IPS-11a (cell line): ENCODE results near the gene BLTP3B.

ENCODE experiments used
- H3K4me3 ChIP-seq: one replicate; pipeline ENCODE4 v1.5.1; 2013; ENCODE audit warnings: low read depth, low read length, control low read depth

BLTP3B gene

GRCh38 chr12:100164153-100164704 is 21.6 kb upstream of the BLTP3B start:
- H3K4me3 ChIP-seq: no peak overlapping the region

DNA sequence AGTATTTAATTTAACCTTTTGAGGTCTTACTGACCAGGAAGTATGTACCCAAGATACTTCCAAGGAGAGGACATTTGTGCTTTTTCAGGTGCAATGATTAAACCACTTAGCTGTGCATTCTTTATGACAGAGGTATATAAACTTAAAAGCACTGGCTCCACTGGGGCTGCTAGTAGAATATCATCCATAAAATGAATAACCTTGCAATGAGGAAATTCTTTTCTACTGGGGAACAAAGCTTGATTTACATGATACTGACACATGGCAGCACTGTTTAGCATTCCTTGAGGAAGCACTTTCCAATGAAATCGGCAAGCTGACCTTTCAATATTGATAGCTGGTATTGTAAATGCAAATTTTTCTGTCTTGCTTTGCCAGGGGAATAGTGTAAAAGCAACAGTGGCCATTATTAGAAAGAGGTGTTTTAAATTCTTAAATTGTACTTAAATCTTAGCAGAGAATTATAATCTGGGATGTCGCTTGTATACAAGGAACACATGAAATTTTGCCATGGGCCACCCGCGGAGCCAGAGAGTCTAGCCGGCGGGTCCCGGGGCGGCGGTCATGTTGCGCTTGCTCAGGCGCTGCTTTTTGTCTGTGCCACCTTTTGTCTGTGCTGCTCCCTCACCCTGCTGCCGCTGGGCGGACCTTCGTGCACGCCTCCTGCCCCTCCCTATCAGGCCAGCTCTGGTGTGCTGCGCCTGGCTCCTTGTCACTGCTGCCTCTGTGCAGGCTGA is 20.9 kb upstream of the BLTP3B start:
- no peak overlapping the region for H3K4me3 ChIP-seq

- H3K4me3 ChIP-seq: no peak overlapping the region
These were observed 16.9 kb upstream of the BLTP3B start for GRCh38 chr12:100159391-100160104.

- no peak overlapping the region for H3K4me3 ChIP-seq
These were observed 15.9 kb upstream of the BLTP3B start for GRCh38 chr12:100158535-100158934.

DNA sequence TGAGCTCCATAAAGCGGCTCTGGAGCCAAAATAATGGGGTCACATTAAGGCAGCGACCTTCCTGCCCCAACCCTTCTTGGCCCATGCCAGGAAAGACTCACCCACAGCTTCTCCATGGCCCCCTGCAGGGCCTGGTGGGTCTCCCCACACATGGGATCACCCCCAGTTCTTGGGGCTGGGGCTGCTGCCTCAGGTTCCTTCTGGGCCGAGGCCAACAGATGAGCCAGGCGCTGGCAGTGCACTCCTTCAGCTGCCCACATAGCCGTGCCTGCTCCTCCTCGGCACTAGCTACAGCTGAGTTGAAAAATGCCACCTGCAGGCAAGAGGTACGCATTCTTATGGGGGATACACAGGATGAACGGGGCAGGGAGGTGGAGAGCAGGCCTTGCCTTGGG is 14.8 kb upstream of the BLTP3B start:
- H3K4me3 ChIP-seq: no peak overlapping the region

DNA sequence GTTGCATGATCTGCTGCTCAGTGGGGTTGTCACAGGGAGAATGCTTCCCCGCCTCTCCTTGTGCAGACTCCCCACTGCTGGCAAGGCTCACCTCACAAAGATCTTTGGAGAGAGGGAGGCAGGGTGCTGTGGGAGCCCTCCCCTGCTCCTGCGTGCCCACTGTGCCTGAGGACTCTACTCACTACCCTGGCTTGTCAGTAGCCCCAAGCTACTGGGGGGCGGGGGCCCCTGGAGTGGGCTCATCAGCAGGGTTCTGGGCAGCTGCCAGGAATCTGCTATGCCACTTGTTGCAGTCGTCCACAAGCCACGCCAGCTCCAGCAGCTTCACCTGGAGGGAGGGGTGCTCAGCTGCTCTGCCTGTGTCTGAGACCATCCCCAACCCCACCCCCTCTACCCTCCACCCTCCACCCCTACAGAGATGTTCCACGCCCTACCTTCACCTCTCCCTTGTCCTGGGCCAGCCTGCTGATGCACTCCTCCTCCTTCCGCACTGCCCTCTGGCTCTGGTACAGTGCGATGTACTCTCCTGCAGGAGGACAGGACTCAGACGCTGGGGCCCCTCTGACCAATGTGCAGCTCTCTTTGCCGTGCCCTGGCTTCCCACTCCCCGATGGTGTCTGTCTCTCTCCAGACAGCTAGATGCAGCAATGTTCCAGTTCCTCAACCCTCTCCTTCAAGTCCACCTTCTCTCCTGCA is 14.2 kb upstream of the BLTP3B start:
- no peak overlapping the region for H3K4me3 ChIP-seq

- no peak overlapping the region for H3K4me3 ChIP-seq
These were observed 12.0 kb upstream of the BLTP3B start for GRCh38 chr12:100154474-100155247.

- H3K4me3 ChIP-seq: no peak overlapping the region
These were observed 10.5 kb upstream of the BLTP3B start for GRCh38 chr12:100153131-100153530.

DNA sequence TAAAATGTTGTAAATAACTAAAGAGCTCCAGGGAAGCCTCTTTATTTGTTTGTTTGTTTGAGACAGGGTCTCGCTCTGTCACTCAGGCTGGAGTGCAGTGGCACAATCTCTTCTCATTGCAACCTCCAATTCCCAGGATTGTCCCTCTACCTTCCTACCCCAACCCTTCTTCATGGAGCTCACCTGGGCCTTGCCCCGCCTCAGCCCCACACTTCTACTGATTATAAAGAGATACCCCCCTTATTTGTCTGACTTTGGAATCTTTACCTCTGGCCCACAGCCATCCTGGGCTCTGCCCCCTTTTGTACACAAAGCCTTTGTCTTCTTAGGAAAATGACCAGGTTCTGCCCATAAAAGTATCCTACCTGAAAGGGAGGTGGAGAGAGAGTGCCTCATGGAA is 9.1 kb upstream of the BLTP3B start:
- no peak overlapping the region for H3K4me3 ChIP-seq

- H3K4me3 ChIP-seq: no peak overlapping the region
These were observed 3.6 kb upstream of the BLTP3B start for GRCh38 chr12:100146252-100146651.

DNA sequence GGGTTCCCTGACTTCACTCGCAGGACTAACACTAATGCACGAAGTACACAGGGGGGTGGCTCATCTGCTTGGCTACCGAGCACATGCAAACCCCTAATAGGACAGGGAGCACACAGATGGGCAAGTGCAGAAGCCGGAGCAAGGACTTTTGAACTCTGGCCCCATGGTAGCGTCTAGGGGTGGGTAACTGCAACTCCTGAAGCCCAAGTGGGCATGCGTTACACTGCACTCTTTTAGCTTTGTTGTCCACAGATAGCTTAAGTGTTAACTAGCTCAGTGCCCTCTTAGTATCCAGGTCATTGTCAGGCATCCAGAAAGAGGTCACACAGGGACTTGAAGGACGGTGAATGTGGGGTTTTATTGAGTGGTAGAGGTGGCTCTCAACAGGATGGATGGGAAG is 3.0 kb upstream of the BLTP3B start:
- H3K4me3 ChIP-seq: no peak overlapping the region

GRCh38 chr12:100141998-100142850 is 450 bp downstream of the BLTP3B start:
- H3K4me3 ChIP-seq: peak overlapping the region; percentile 93

DNA sequence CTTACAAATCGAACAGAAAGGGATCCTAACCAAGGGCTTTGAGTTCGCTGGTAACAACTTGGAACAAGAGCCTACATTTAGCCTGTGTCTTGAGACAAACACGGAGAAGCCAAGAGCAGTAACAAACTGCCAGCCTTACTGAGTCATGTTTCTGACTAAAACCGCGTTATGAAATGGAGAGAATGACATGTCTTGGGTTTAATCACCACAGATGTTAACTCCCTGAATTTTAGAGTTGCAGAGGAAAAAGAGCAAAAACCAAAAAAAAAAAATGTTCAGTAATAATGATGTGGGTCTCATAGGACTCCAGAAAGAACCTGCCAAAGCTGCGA is 1.0 kb downstream of the BLTP3B start:
- peak overlapping the region; percentile 93 for H3K4me3 ChIP-seq

DNA sequence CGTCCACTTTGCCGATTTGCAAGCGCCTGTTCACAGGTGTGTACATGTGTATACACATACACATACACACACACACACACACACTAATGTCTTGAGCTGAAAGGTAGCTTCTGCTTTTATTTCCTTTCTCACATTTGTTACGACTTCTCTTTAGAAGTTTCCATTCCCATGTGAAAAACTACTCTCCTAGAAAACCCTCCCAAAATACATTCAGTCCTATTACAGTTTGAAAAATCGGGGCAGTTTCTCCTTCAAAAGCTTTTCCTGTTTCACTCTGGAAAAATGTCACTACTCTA is 3.9 kb downstream of the BLTP3B start:
- no peak overlapping the region for H3K4me3 ChIP-seq

DNA sequence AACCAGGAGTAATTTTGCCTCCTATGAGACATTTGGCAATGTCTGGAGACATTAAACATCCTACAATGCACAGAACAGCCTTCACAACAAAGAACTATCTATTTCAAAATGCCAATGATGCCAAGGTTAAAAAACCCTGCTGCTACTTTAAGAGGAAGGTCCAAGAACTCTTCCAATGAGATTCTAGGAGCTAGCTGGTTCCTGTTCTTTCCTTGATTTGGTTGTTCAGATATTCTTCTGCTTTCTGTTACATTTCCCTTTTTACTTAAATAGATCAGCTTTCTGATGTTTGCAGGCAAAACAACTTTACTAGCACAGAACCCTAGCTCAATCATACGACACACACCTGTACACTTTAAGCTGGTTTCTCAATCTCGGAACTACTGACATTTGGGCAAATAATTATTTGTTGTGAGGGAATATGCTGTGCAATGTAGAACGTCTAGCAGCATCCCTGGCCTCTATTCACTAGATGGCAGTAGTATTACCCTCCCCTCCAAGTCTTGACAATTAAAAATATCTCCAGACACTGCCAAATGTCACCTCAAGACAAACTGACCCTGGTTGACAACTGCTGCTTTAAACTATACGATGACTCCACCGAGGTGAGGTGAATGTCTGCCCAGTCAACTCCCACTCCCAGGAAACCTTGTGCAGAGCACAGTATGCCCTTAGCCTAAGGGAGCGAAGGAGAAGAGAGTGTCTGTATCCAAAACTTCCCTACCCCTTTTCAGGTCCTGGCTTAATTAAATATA is 4.4 kb downstream of the BLTP3B start:
- no peak overlapping the region for H3K4me3 ChIP-seq

DNA sequence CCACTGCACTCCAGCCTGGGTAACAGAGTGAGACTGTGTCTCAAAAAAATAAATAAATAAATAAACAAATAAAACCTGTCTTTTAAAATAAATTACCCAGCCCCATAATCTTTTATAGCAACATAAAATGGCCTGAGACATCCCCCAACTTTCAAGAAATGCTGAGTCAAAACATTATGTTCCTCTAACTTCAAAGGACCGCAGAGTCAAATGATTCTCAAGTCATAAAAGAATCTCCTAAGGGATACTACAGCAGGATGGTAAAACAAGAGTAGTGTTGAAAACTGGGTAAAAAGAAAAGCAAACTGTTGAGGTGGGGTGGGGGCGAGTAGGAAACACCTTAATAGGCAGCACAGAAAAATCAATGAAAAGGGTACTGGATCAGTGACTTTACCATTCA is 9.5 kb downstream of the BLTP3B start:
- no peak overlapping the region for H3K4me3 ChIP-seq

- no peak overlapping the region for H3K4me3 ChIP-seq
These were observed 14.2 kb downstream of the BLTP3B start for GRCh38 chr12:100128512-100128908.

- no peak overlapping the region for H3K4me3 ChIP-seq
These were observed 14.7 kb downstream of the BLTP3B start for GRCh38 chr12:100127766-100128511.
